Gastroesophageal sphincter (tissue), 3 donors: ENCODE measurements around the gene ATE1.

Experiments
- CTCF ChIP-seq, 4 experiments: fragments of 200-600 bp in 2 of 4; fragments of 450-650 bp in 2 of 4; sonication (generic) in 1 of 4; IDR thresholded peaks; one replicate each; pipeline ENCODE4 v1.5.1; 2017 to 2019; ENCODE audit warnings: antibody characterized with exemption in 4 of 4, mild to moderate bottlenecking in 2 of 4, moderate library complexity in 2 of 4
- EP300 ChIP-seq: sonication (generic); formaldehyde crosslinking; IDR thresholded peaks from one replicate; pipeline ENCODE4 v1.6.1; 2017; ENCODE audit warnings: antibody characterized with exemption, mild to moderate bottlenecking
- POLR2A ChIP-seq, 2 donors: fragments of 450-650 bp; IDR thresholded peaks; one replicate each; pipeline ENCODE4 v1.6.1; 2017; ENCODE audit warnings: antibody characterized with exemption in 2 of 2, mild to moderate bottlenecking in 2 of 2, moderate library complexity in 1 of 2
- POLR2AphosphoS5 ChIP-seq: sonication (generic); formaldehyde crosslinking; IDR thresholded peaks from one replicate; pipeline ENCODE4 v1.6.1; 2017; ENCODE audit warnings: antibody characterized with exemption

- no peak for TF ChIP-seq POLR2AphosphoS5
- no peak for TF ChIP-seq POLR2A (IDR thresholded peaks at IDR 0.05)
- no peak for TF ChIP-seq CTCF (IDR thresholded peaks at IDR 0.05)
- no peak for TF ChIP-seq EP300
Observed at GRCh38 chr10:121772406-121772805, 155.4 kb downstream of the ATE1 start.
